Suprapubic skin (tissue), 4 donors: Measurements from ENCODE around the gene KCNH8. TPM values are rescaled to one million over a fixed set of nuclear protein-coding genes. Genes with fewer than 3 reads are reported as not detected.

Source experiments
- DNase-seq, 2 donors: peaks; one replicate each; pipeline ENCODE4 v3.0.0-alpha.2; 2019; ENCODE audit warnings: low spot score in 2 of 2
- H3K27ac ChIP-seq: fragments of 200-600 bp; sonication (generic); one replicate; pipeline ENCODE4 v1.5.1; 2019
- H3K27me3 ChIP-seq: fragments of 200-600 bp; sonication (generic); one replicate; pipeline ENCODE4 v1.5.1; 2019
- H3K36me3 ChIP-seq: fragments of 200-600 bp; sonication (generic); one replicate; pipeline ENCODE4 v1.5.1; 2019
- H3K4me1 ChIP-seq: fragments of 200-600 bp; sonication (generic); one replicate; pipeline ENCODE4 v1.5.1; 2019
- H3K4me3 ChIP-seq: fragments of 200-600 bp; sonication (generic); one replicate; pipeline ENCODE4 v1.5.1; 2019; ENCODE audit warnings: mild to moderate bottlenecking
- H3K9me3 ChIP-seq: fragments of 200-600 bp; sonication (generic); one replicate; pipeline ENCODE4 v1.5.1; 2019
- EP300 ChIP-seq: sonication (generic); formaldehyde crosslinking; IDR thresholded peaks from one replicate; pipeline ENCODE4 v1.6.1; 2017; ENCODE audit warnings: antibody characterized with exemption
- POLR2A ChIP-seq, 2 donors: fragments of 450-650 bp; IDR thresholded peaks; one replicate each; pipeline ENCODE4 v1.6.1; 2017; ENCODE audit warnings: antibody characterized with exemption in 2 of 2, mild to moderate bottlenecking in 2 of 2, moderate library complexity in 2 of 2
- POLR2AphosphoS5 ChIP-seq, 3 donors: sonication (generic); formaldehyde crosslinking; IDR thresholded peaks; one replicate each; pipeline ENCODE4 v1.6.1; 2017; ENCODE audit warnings: antibody characterized with exemption in 3 of 3
- WGBS: methylation state at CpG from one replicate; pipeline ENCODE4 v1.1.5; 2018; 5-methylcytosine and 5-hydroxymethylcytosine counted together
- total RNA-seq, 4 donors: library from RNA; depleted of rRNA; stranded (reverse); fragments of >200 nt; gene quantifications; one replicate each; pipeline ENCODE4 v1.1.0, GENCODE V29; 2016
- TF ChIP-seq, protein P1 (sequence below), 2 donors: fragments of 200-600 bp in 1 of 2; fragments of 450-650 bp in 1 of 2; sonication (generic) in 1 of 2; IDR thresholded peaks; one replicate each; pipeline ENCODE4 v1.5.1; 2016 to 2019; ENCODE audit warnings: antibody characterized with exemption in 2 of 2, mild to moderate bottlenecking in 1 of 2, moderate library complexity in 1 of 2

The KCNH8 gene
- total RNA-seq, 4 donors from 2014 or later: 0.40 to 1.6 (median 0.58) TPM

DNA sequence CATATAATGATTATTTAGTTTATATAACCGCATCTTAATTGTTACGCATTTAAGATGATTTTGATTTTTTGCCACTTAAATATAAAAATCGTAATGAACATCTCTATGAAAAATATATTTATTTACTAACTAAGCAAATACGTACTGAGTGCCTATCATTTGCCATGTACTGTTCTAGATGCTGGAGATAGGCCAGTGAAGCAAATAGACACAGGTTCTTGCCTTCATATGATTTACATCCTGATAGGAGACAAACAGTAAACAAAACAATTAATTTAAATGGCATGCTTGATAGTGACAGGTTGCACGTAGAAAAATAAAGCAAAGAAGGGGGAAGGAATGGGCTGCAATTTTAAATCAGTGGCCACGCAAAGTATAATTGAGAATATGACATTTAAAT lies 217.2 kb downstream of the KCNH8 start:
- no peaks in the 10 kb centered on the region for H3K9me3 ChIP-seq
- H3K27ac ChIP-seq: no peak overlapping the region
- no peaks in the 10 kb centered on the region for H3K36me3 ChIP-seq
- DNase-seq: no peak
- WGBS: 88% methylated on average over 6 of the region's 6 CpGs
- H3K27me3 ChIP-seq: no peaks in the 10 kb centered on the region
- TF ChIP-seq POLR2A (IDR thresholded peaks at IDR 0.05): no peak
- TF ChIP-seq, protein P1, sequence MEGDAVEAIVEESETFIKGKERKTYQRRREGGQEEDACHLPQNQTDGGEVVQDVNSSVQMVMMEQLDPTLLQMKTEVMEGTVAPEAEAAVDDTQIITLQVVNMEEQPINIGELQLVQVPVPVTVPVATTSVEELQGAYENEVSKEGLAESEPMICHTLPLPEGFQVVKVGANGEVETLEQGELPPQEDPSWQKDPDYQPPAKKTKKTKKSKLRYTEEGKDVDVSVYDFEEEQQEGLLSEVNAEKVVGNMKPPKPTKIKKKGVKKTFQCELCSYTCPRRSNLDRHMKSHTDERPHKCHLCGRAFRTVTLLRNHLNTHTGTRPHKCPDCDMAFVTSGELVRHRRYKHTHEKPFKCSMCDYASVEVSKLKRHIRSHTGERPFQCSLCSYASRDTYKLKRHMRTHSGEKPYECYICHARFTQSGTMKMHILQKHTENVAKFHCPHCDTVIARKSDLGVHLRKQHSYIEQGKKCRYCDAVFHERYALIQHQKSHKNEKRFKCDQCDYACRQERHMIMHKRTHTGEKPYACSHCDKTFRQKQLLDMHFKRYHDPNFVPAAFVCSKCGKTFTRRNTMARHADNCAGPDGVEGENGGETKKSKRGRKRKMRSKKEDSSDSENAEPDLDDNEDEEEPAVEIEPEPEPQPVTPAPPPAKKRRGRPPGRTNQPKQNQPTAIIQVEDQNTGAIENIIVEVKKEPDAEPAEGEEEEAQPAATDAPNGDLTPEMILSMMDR (IDR thresholded peaks at IDR 0.05): no peak
- no peak for TF ChIP-seq POLR2AphosphoS5 (IDR thresholded peaks at IDR 0.05)
- no peak for TF ChIP-seq EP300
- H3K4me3 ChIP-seq: no peak overlapping the region
- no peaks in the 10 kb centered on the region for H3K4me1 ChIP-seq

DNA sequence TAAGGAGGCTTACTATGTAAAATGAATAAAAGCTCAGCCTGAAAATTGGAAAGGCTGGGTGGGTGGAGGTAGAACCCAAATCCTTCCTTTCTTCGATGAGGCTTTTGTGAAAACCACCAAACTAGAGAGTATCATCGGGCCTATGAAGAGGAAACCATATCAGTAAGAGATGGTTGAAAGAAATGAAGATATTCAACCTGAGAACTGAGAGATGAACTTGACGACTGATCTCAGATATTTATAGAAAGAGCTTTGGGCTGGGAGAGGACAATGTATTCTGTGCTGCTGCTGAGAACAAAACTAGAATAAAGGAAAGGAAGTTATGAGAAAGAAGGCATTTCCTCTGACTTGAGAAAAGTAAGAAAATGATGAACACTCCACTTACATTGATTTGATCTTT lies 236.6 kb downstream of the KCNH8 start:
- Histone ChIP-seq H3K4me3 (no peak overlapping the region), H3K36me3 (no peaks in the 10 kb centered on the region), H3K9me3 (no peaks in the 10 kb centered on the region), H3K27me3 (no peaks in the 10 kb centered on the region), H3K4me1 (no peaks in the 10 kb centered on the region), H3K27ac (no peak overlapping the region)
- DNase-seq: no peak
- TF ChIP-seq, protein P1 (IDR thresholded peaks at IDR 0.05): no peak
- no peak for TF ChIP-seq POLR2AphosphoS5 (IDR thresholded peaks at IDR 0.05)
- no peak for TF ChIP-seq POLR2A (IDR thresholded peaks at IDR 0.05)
- no peak for TF ChIP-seq EP300
- 81% methylated on average over 3 of the region's 3 CpGs for WGBS

DNA sequence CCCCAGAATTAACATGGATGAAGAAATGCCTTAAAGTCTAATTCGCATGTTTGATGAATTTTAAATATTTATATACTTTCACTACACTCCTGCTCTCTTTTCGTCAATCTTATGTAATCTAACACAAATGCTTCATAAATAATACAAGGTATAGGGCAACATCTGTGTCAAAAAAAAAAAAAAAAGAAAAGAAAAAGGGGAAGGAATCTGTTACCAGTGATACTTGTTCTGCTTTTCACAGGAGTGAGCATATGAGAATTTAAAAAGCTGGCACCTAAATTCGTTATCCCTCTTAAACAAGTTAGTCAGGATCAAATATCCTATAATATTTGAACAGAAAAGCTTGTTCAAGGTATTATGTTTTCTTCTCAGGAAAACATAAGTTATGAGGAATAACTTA lies 243.8 kb downstream of the KCNH8 start:
- no peaks in the 10 kb centered on the region for H3K27me3 ChIP-seq
- H3K27ac ChIP-seq: no peak overlapping the region
- no peaks in the 10 kb centered on the region for H3K36me3 ChIP-seq
- no peaks in the 10 kb centered on the region for H3K4me1 ChIP-seq
- TF ChIP-seq, protein P1 (IDR thresholded peaks at IDR 0.05): no peak
- no peak for TF ChIP-seq POLR2A (IDR thresholded peaks at IDR 0.05)
- TF ChIP-seq POLR2AphosphoS5 (IDR thresholded peaks at IDR 0.05): no peak
- no peak for TF ChIP-seq EP300
- H3K4me3 ChIP-seq: no peak overlapping the region
- H3K9me3 ChIP-seq: no peaks in the 10 kb centered on the region
- WGBS: 77% methylated on average over 3 of the region's 3 CpGs
- no peak for DNase-seq

DNA sequence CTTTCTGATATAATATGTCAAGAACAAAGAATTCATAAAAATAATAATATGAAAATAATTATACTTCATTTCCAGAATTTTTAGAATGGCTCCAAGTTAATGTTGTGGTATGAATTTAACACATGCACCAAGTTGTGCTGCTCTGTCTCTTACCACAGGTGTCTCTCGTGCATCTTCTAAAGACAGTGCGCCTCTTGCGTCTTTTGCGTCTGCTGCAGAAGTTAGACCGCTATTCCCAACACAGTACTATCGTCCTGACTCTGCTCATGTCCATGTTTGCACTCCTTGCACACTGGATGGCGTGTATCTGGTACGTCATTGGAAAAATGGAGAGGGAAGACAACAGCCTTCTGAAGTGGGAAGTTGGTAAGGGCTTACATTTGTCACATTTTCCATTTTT lies 246.6 kb downstream of the KCNH8 start:
- H3K9me3 ChIP-seq: no peaks in the 10 kb centered on the region
- TF ChIP-seq POLR2AphosphoS5 (IDR thresholded peaks at IDR 0.05): no peak
- no peak for TF ChIP-seq EP300
- TF ChIP-seq, protein P1 (IDR thresholded peaks at IDR 0.05): no peak
- TF ChIP-seq POLR2A (IDR thresholded peaks at IDR 0.05): no peak
- WGBS: 91% methylated on average over 8 of the region's 8 CpGs

DNA sequence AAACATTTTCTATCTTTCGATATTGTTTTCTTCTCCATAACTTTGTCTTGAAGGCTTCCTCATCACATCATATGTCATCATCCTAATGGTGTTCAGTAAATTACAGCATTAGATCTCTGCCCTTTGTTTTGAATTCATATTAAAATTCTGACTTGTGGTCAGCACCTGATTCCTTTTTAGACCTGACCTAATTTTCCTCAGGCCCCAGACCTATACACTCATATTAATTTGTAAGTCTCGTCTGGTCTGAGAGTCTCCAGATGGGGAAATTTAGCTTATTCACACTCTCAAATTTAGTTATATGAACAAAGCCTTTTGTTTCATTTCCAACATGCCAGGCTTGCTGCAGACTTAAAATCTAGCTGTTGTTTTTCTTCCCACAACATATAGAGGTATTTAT lies 248.4 kb downstream of the KCNH8 start:
- DNase-seq: no peak
- H3K4me3 ChIP-seq: no peak overlapping the region
- H3K27me3 ChIP-seq: no peaks in the 10 kb centered on the region
- H3K4me1 ChIP-seq: no peaks in the 10 kb centered on the region
- H3K9me3 ChIP-seq: no peaks in the 10 kb centered on the region
- TF ChIP-seq, protein P1 (IDR thresholded peaks at IDR 0.05): no peak
- no peak for TF ChIP-seq EP300
- TF ChIP-seq POLR2A (IDR thresholded peaks at IDR 0.05): no peak
- TF ChIP-seq POLR2AphosphoS5 (IDR thresholded peaks at IDR 0.05): no peak
- H3K36me3 ChIP-seq: no peaks in the 10 kb centered on the region
- 84% methylated on average over 2 of the region's 2 CpGs for WGBS
- no peak overlapping the region for H3K27ac ChIP-seq

More for the DNA sequence above, 246.6 kb downstream of the KCNH8 start:
- Histone ChIP-seq H3K4me3 (no peak overlapping the region), H3K27ac (no peak overlapping the region), H3K27me3 (no peaks in the 10 kb centered on the region), H3K36me3 (no peaks in the 10 kb centered on the region), H3K4me1 (no peaks in the 10 kb centered on the region)
- no peak for DNase-seq
